ENCODE measurements around the gene ZNF831.

The ZNF831 gene

GRCh38 chr20:59182401-59183044 lies 18.9 kb downstream of the ZNF831 start:
- DNase-seq = no peak

- DNase-seq = no peak
These were observed 20.1 kb downstream of the ZNF831 start for GRCh38 chr20:59183751-59184150.

- DNase-seq = no peak
These were observed 21.3 kb downstream of the ZNF831 start for GRCh38 chr20:59184880-59185447.

- DNase-seq = no peak
These were observed 22.2 kb downstream of the ZNF831 start for GRCh38 chr20:59185809-59186208.

- no peak for DNase-seq
These were observed 26.8 kb downstream of the ZNF831 start for GRCh38 chr20:59190466-59190865.

GRCh38 chr20:59191036-59191755 lies 27.6 kb downstream of the ZNF831 start:
- no peak for DNase-seq

GRCh38 chr20:59191756-59192532 lies 28.3 kb downstream of the ZNF831 start:
- DNase-seq = no peak

GRCh38 chr20:59192533-59192896 lies 28.9 kb downstream of the ZNF831 start:
- no peak for DNase-seq

GRCh38 chr20:59193325-59193724 lies 29.7 kb downstream of the ZNF831 start:
- DNase-seq = no peak

GRCh38 chr20:59194023-59194935 lies 30.7 kb downstream of the ZNF831 start:
- DNase-seq = no peak

GRCh38 chr20:59195316-59195993 lies 31.8 kb downstream of the ZNF831 start:
- no peak for DNase-seq

GRCh38 chr20:59204165-59204894 lies 40.7 kb downstream of the ZNF831 start:
- no peak for DNase-seq

- no peak for DNase-seq
These were observed 41.4 kb downstream of the ZNF831 start for GRCh38 chr20:59205044-59205443.

- peak in 1 of 2 experiments; percentile 73 for DNase-seq
These were observed 43.6 kb downstream of the ZNF831 start for GRCh38 chr20:59207235-59207634.

- peak; percentile 65 to 87 for DNase-seq
These were observed 44.2 kb downstream of the ZNF831 start for GRCh38 chr20:59207742-59208357.

GRCh38 chr20:59210186-59210585 lies 46.6 kb downstream of the ZNF831 start:
- no peak for DNase-seq

- DNase-seq = no peak
These were observed 47.7 kb downstream of the ZNF831 start for GRCh38 chr20:59211208-59211765.

- no peak for DNase-seq
These were observed 50.5 kb downstream of the ZNF831 start for GRCh38 chr20:59214073-59214472.

- no peak for DNase-seq
These were observed 51.3 kb downstream of the ZNF831 start for GRCh38 chr20:59214606-59215547.

All from NCI-H187 (cell line).